HCT116 (cell line): ENCODE measurements around the gene CCDC89. TPM values are rescaled to one million over a fixed set of nuclear protein-coding genes. Genes with fewer than 3 reads are reported as not detected.

Experiments used
- ATAC-seq: fragments of 200-7000 bp; cut with Tn5 transposase; 2 replicates; pipeline ENCODE4 v1.9.1; 2020; ENCODE audit warnings: mild to moderate bottlenecking, moderate library complexity
- BruUV-seq: library from RNA; stranded (reverse); fragments of 400-500 nt; replicated peaks from 2 replicates; lab custom pipeline; 2021; lab: Mats Ljungman, UMichigan
- CTCF ChIA-PET: fragments of 300-600 bp; sonication (Branson Sonifier 250); formaldehyde crosslinking; loops from one replicate; lab custom pipeline; 2021; ENCODE audit warnings: antibody characterized with exemption; lab: Charles Lee
- POLR2A ChIA-PET: fragments of 300-600, 350-600 bp; sonication (Branson Sonifier 250); formaldehyde crosslinking; loops from one replicate; lab custom pipeline; 2021; ENCODE audit warnings: antibody characterized with exemption; lab: Charles Lee
- RAD21 ChIA-PET, 2 experiments: fragments of 300-600 bp; sonication (Branson Sonifier 250); formaldehyde crosslinking; loops; one replicate each; lab custom pipeline; 2023; ENCODE audit warnings: low total read pairs in 2 of 2; ENCODE audit not compliant: uncharacterized antibody in 2 of 2, unreplicated experiment in 2 of 2, low non-redundant PET in 1 of 2; lab: Charles Lee
- DNase-seq: peaks from one replicate; pipeline ENCODE4 v3.0.0-alpha.2; 2010; ENCODE audit warnings: low read depth, low spot score
- H2AFZ ChIP-seq: fragments of 200-600 bp; shearing (Covaris generic), sonication (generic); 2 replicates; pipeline ENCODE4 v1.6.1; 2017; ENCODE audit warnings: low read depth, mixed run types, mixed read lengths, antibody characterized with exemption, low read length; ENCODE audit not compliant: poor library complexity, severe bottlenecking
- H3K27ac ChIP-seq: 2 replicates; pipeline ENCODE4 v1.5.1; 2012; ENCODE audit warnings: low read depth, low read length
- H3K27me3 ChIP-seq: fragments of 200-600 bp; sonication (generic); 2 replicates; pipeline ENCODE4 v1.6.1; 2016; ENCODE audit warnings: mixed run types, low read length, mixed read lengths; ENCODE audit not compliant: insufficient read depth
- H3K36me3 ChIP-seq, 2 experiments: fragments of 200-500 bp in 1 of 2; fragments of 200-600 bp in 1 of 2; sonication (Bioruptor generic) in 1 of 2; sonication (generic) in 1 of 2; 2 replicates each; pipeline versions ENCODE4 v1.5.1 to v1.6.1; 2014 to 2016; ENCODE audit warnings: low read length in 2 of 2, inconsistent platforms in 1 of 2, mixed read lengths in 1 of 2, mixed run types in 1 of 2; ENCODE audit not compliant: insufficient read depth in 2 of 2, control insufficient read depth in 1 of 2
- H3K4me1 ChIP-seq, 2 experiments: fragments of 200-600 bp in 1 of 2; sonication (generic) in 1 of 2; 2 replicates each; pipeline versions ENCODE4 v1.5.1 to v1.6.1; 2012 to 2017; ENCODE audit warnings: low read length in 2 of 2, inconsistent platforms in 1 of 2, mild to moderate bottlenecking in 1 of 2, mixed read lengths in 1 of 2, mixed run types in 1 of 2, moderate library complexity in 1 of 2; ENCODE audit not compliant: insufficient read depth in 2 of 2, control insufficient read depth in 1 of 2
- H3K4me2 ChIP-seq: fragments of 200-600 bp; sonication (generic); 2 replicates; pipeline ENCODE4 v1.6.1; 2017; ENCODE audit warnings: mixed run types, low read length, mixed read lengths
- H3K4me3 ChIP-seq, 2 experiments: fragments of 200-600 bp in 1 of 2; sonication (generic) in 1 of 2; replicated peaks in 1 of 2; 2 replicates each; pipeline ENCODE4 v1.5.1; 2011 to 2016; ENCODE audit warnings: low read length in 2 of 2, control low read depth in 1 of 2, low read depth in 1 of 2, mild to moderate bottlenecking in 1 of 2, mixed read lengths in 1 of 2, mixed run types in 1 of 2
- H3K79me2 ChIP-seq: fragments of 200-600 bp; sonication (generic); 2 replicates; pipeline ENCODE4 v1.6.1; 2017; ENCODE audit warnings: mild to moderate bottlenecking, mixed run types, low read length, moderate library complexity, mixed read lengths; ENCODE audit not compliant: insufficient read depth
- H3K9ac ChIP-seq: fragments of 200-600 bp; sonication (generic); 2 replicates; pipeline ENCODE4 v1.6.1; 2016; ENCODE audit warnings: low read length, mixed read lengths
- H3K9me2 ChIP-seq: fragments of 200-600 bp; sonication (generic), shearing (Covaris generic); 2 replicates; pipeline ENCODE4 v1.6.1; 2017; ENCODE audit warnings: mixed run types, mild to moderate bottlenecking, moderate library complexity; ENCODE audit not compliant: insufficient read depth
- H3K9me3 ChIP-seq, 2 experiments: fragments of 200-500 bp in 1 of 2; fragments of 200-600 bp in 1 of 2; sonication (Bioruptor generic) in 1 of 2; sonication (generic) in 1 of 2; 2 replicates each; pipeline ENCODE4 v1.6.1; 2014 to 2017; ENCODE audit warnings: low read length in 2 of 2, mixed read lengths in 2 of 2, inconsistent platforms in 1 of 2, low read depth in 1 of 2, mild to moderate bottlenecking in 1 of 2, mixed run types in 1 of 2, moderate library complexity in 1 of 2; ENCODE audit not compliant: control insufficient read depth in 1 of 2, insufficient read depth in 1 of 2
- H4K20me1 ChIP-seq: fragments of 200-600 bp; sonication (generic), shearing (Covaris generic); 2 replicates; pipeline ENCODE4 v1.6.1; 2017; ENCODE audit warnings: mixed run types, mild to moderate bottlenecking, moderate library complexity; ENCODE audit not compliant: insufficient read depth
- CBX3 ChIP-seq: IDR thresholded peaks from 2 replicates; pipeline ENCODE4 v1.6.1; 2012; ENCODE audit warnings: low read depth
- CEBPB ChIP-seq: IDR thresholded peaks from 2 replicates; pipeline ENCODE4 v1.6.1; 2012; ENCODE audit warnings: low read depth
- EGR1 ChIP-seq: IDR thresholded peaks from 2 replicates; pipeline ENCODE4 v1.6.1; 2012; ENCODE audit warnings: low read depth
- ELF1 ChIP-seq: IDR thresholded peaks from 2 replicates; pipeline ENCODE4 v1.6.1; 2012; ENCODE audit warnings: low read depth, borderline replicate concordance
- EZH2 ChIP-seq: fragments of 200-600 bp; sonication (generic); IDR thresholded peaks from 2 replicates; pipeline ENCODE4 v1.6.1; 2017; ENCODE audit warnings: antibody characterized with exemption, mixed run types
- EZH2phosphoT487 ChIP-seq: fragments of 200-600 bp; IDR thresholded peaks from 2 replicates; pipeline ENCODE4 v1.6.1; 2018; ENCODE audit warnings: antibody characterized with exemption, borderline replicate concordance
- FOSL1 ChIP-seq: IDR thresholded peaks from 2 replicates; pipeline ENCODE4 v1.6.1; 2012; ENCODE audit warnings: low read depth
- JUND ChIP-seq: IDR thresholded peaks from 2 replicates; pipeline ENCODE4 v1.6.1; 2012
- POLR2A ChIP-seq: IDR thresholded peaks from 2 replicates; pipeline ENCODE4 v1.7.0; 2011; ENCODE audit warnings: borderline replicate concordance; ENCODE audit not compliant: insufficient read depth, insufficient read length; ENCODE audit errors: extremely low read depth
- POLR2AphosphoS5 ChIP-seq: IDR thresholded peaks from 2 replicates; pipeline ENCODE4 v1.6.1; 2011; ENCODE audit warnings: mild to moderate bottlenecking, low read depth, low read length, moderate library complexity
- RAD21 ChIP-seq: IDR thresholded peaks from 2 replicates; pipeline ENCODE4 v1.6.1; 2012; ENCODE audit warnings: low read depth, mild to moderate bottlenecking
- SIN3A ChIP-seq: IDR thresholded peaks from 2 replicates; pipeline ENCODE4 v1.6.1; 2012; ENCODE audit warnings: low read depth
- SRF ChIP-seq: IDR thresholded peaks from 2 replicates; pipeline ENCODE4 v1.6.1; 2012; ENCODE audit warnings: low read depth
- TCF7L2 ChIP-seq: IDR thresholded peaks from 2 replicates; pipeline ENCODE4 v1.7.0; 2011; ENCODE audit warnings: borderline replicate concordance, inconsistent platforms; ENCODE audit not compliant: insufficient read depth, insufficient read length; ENCODE audit errors: extremely low read depth
- YY1 ChIP-seq: IDR thresholded peaks from 2 replicates; pipeline ENCODE4 v1.6.1; 2011; ENCODE audit warnings: low read length, low read depth, moderate library complexity, mild to moderate bottlenecking; ENCODE audit not compliant: insufficient replicate concordance; ENCODE audit errors: extremely low read depth
- ZFX ChIP-seq: fragments of 450-650 bp; IDR thresholded peaks from 2 replicates; pipeline ENCODE4 v1.6.1; 2017
- ZNF274 ChIP-seq: fragments of 200-500 bp; sonication (Bioruptor generic); IDR thresholded peaks from 2 replicates; pipeline ENCODE4 v1.6.1; 2014; ENCODE audit warnings: mild to moderate bottlenecking, low read depth, low read length, inconsistent platforms
- intact Hi-C: fragments of 100-400 bp; cut with micrococcal nuclease; formaldehyde crosslinking; loops from 2 replicates; pipeline ENCODE4 v1.10.0; 2022
- total RNA-seq: library from RNA; stranded (reverse); gene quantifications from one replicate; pipeline ENCODE4 v1.2.1, GENCODE V29; 2021; ENCODE audit not compliant: unreplicated experiment
- TF ChIP-seq, protein P1 (sequence below): IDR thresholded peaks from 2 replicates; pipeline ENCODE4 v1.6.1; 2012
- TF ChIP-seq, protein P2 (sequence below): IDR thresholded peaks from 2 replicates; pipeline ENCODE4 v1.6.1; 2012
- TF ChIP-seq, protein P3 (sequence below): IDR thresholded peaks from 2 replicates; pipeline ENCODE4 v1.6.1; 2012; ENCODE audit warnings: low read depth
- TF ChIP-seq, protein P4 (sequence below), 3 experiments: fragments of 200-600 bp in 1 of 3; sonication (generic) in 1 of 3; IDR thresholded peaks in 2 of 3; conservative IDR thresholded peaks in 1 of 3; 2 replicates each; pipeline ENCODE4 v1.5.1; 2012 to 2017; ENCODE audit warnings: low read depth in 2 of 3, low read length in 2 of 3, antibody characterized with exemption in 1 of 3, borderline replicate concordance in 1 of 3, control low read depth in 1 of 3, mild to moderate bottlenecking in 1 of 3, mixed read lengths in 1 of 3, mixed run types in 1 of 3, moderate library complexity in 1 of 3; ENCODE audit not compliant: insufficient read depth in 1 of 3

CCDC89 gene
- total RNA-seq, 1 experiment from 2014 or later: 0.22 TPM

DNA sequence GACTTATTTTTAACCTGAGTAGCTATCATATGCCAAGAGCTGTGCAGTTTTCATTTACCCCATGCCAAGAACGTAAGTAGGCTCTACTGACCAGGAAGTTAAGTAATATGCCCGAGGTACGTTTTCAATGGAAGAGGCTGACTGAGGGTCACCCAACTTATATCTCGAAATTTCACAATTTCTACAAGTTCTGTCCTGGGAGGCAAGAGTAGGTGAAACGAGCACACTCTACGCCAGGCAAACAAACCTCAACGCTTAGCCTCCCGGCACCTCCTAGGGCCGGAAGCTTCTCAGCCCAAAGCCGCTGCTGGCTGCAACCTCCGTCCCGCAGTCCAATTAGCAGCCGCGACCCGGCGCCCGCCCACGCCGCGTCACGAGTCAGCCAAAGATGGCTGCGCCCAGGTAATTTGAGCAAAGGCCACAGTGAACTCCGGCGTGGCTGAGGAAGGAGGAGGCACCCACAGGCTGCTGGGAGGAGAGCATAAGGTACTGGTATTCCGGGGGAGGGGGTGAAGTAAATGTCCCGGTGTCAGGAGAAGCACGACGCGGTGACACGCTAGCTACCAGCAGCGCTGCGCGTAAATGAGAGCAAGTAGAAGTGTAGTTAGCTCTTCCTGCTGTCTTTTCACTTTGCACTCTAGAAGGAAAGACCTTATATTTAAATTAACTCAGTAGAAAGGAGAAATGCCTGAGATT lies 38.2 kb downstream of the CCDC89 start, which contains the start of gene TMEM126A:
Gene TMEM126A, plus strand, starts transcription at position 364 of the 696 bp plus-strand sequence. CDS start 2,289 bp downstream, outside the sequence.
- POLR2A ChIA-PET: interaction anchor here (0.9 to 1.8 kb wide), 7 partner anchors 8 to 20 kb away, joined by 3 to 9 read pairs (median 4); partner anchors contain the start of genes CREBZF and TMEM126B
- ATAC-seq: peak; percentile 96
- BruUV-seq: no TSS peak
- TF ChIP-seq ZFX (peak; percentile 65), RAD21 (no peak), CBX3 (peak; percentile 75), TCF7L2 (peak; percentile 22), CEBPB (peak; percentile 50; the same call in 1 of the 2 replicates), JUND (no peak), EZH2phosphoT487 (no peak), EZH2 (no peak), EGR1 (peak; percentile 96), POLR2AphosphoS5 (peak; percentile 96), ELF1 (peak; percentile 51), ZNF274 (no peak), SIN3A (peak; percentile 93), FOSL1 (no peak), YY1 (peak; percentile 98), SRF (peak; percentile 72), POLR2A (peak; percentile 90)
- TF ChIP-seq, protein P1, sequence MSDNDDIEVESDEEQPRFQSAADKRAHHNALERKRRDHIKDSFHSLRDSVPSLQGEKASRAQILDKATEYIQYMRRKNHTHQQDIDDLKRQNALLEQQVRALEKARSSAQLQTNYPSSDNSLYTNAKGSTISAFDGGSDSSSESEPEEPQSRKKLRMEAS: peak; percentile 75
- TF ChIP-seq, protein P2, sequence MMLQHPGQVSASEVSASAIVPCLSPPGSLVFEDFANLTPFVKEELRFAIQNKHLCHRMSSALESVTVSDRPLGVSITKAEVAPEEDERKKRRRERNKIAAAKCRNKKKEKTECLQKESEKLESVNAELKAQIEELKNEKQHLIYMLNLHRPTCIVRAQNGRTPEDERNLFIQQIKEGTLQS: no peak
- TF ChIP-seq, protein P3, sequence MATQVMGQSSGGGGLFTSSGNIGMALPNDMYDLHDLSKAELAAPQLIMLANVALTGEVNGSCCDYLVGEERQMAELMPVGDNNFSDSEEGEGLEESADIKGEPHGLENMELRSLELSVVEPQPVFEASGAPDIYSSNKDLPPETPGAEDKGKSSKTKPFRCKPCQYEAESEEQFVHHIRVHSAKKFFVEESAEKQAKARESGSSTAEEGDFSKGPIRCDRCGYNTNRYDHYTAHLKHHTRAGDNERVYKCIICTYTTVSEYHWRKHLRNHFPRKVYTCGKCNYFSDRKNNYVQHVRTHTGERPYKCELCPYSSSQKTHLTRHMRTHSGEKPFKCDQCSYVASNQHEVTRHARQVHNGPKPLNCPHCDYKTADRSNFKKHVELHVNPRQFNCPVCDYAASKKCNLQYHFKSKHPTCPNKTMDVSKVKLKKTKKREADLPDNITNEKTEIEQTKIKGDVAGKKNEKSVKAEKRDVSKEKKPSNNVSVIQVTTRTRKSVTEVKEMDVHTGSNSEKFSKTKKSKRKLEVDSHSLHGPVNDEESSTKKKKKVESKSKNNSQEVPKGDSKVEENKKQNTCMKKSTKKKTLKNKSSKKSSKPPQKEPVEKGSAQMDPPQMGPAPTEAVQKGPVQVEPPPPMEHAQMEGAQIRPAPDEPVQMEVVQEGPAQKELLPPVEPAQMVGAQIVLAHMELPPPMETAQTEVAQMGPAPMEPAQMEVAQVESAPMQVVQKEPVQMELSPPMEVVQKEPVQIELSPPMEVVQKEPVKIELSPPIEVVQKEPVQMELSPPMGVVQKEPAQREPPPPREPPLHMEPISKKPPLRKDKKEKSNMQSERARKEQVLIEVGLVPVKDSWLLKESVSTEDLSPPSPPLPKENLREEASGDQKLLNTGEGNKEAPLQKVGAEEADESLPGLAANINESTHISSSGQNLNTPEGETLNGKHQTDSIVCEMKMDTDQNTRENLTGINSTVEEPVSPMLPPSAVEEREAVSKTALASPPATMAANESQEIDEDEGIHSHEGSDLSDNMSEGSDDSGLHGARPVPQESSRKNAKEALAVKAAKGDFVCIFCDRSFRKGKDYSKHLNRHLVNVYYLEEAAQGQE: no peak
- TF ChIP-seq, protein P4, sequence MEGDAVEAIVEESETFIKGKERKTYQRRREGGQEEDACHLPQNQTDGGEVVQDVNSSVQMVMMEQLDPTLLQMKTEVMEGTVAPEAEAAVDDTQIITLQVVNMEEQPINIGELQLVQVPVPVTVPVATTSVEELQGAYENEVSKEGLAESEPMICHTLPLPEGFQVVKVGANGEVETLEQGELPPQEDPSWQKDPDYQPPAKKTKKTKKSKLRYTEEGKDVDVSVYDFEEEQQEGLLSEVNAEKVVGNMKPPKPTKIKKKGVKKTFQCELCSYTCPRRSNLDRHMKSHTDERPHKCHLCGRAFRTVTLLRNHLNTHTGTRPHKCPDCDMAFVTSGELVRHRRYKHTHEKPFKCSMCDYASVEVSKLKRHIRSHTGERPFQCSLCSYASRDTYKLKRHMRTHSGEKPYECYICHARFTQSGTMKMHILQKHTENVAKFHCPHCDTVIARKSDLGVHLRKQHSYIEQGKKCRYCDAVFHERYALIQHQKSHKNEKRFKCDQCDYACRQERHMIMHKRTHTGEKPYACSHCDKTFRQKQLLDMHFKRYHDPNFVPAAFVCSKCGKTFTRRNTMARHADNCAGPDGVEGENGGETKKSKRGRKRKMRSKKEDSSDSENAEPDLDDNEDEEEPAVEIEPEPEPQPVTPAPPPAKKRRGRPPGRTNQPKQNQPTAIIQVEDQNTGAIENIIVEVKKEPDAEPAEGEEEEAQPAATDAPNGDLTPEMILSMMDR (IDR thresholded peaks at IDR 0.05 in 2 of 3, conservative IDR thresholded peaks at IDR 0.05 in 1 of 3; ENCODE audit: borderline replicate concordance in 1 of 3, insufficient read depth in 1 of 3, low read depth in 2 of 3, low read length in 2 of 3): no peak

More for the DNA sequence above, 38.2 kb downstream of the CCDC89 start, which contains the start of gene TMEM126A:
- DNase-seq: peak; percentile 81
- Histone ChIP-seq H3K4me3 (peak within 1 kb of the TSS; percentile 70 to 86), H3K27me3 (no peaks in the 10 kb centered on the region), H3K9me3 (no peaks in the 10 kb centered on the region), H3K79me2 (peaks cover 18% of the 10 kb centered on the region), H4K20me1 (no peaks in the 10 kb centered on the region), H3K9me2 (no peaks in the 10 kb centered on the region), H3K4me2 (peak within 1 kb of the TSS; percentile 90), H3K4me1 (peaks cover 4 to 15% of the 10 kb centered on the region in 2 experiments; a peak in 3 of 4 replicates), H3K27ac (peak within 1 kb of the TSS; percentile 55), H2AFZ (peak within 1 kb of the TSS; percentile 77), H3K9ac (peak within 1 kb of the TSS; percentile 84), H3K36me3 (0 out of 4 replicates have a peak, but pooled peaks cover 0 to 3% of the 10 kb centered on the region in 2 experiments)
- intact Hi-C loops: no loop called here
- RAD21 ChIA-PET: interaction anchor here in 1 of 2 experiments (0.7 kb wide), 1 partner anchor 20 kb away, joined by 3 read pairs; no protein-coding TSS in a partner anchor
- CTCF ChIA-PET: interaction anchor here (0.7 to 1.5 kb wide), 2 partner anchors 207 to 546 kb away, joined by 3 to 4 read pairs; partner anchors contain the start of gene CCDC83
